Measurements from ENCODE around the gene MORN5. TPM values are rescaled to one million over a fixed set of nuclear protein-coding genes. Genes with fewer than 3 reads are reported as not detected.

Gene MORN5
- total and polyA plus RNA-seq, 4 donors, result 17.9 to 22.9 (median 18.6) TPM

GRCh38 chr9:122183501-122183900, 23.8 kb downstream of the MORN5 start:
- H3K27me3 ChIP-seq (ENCODE audit: control insufficient read depth in 3 of 3, insufficient read depth in 3 of 3, low read length in 2 of 3), result peaks cover 0 to 11% (median 3%) of the 10 kb centered on the region in 3 donors
- no peaks in the 10 kb centered on the region for H3K4me1 ChIP-seq (ENCODE audit: control insufficient read depth in 5 of 5, insufficient read depth in 5 of 5, low read length in 5 of 5)
- H3K9me3 ChIP-seq (ENCODE audit: control insufficient read depth in 4 of 4, insufficient read depth in 3 of 4, low read length in 3 of 4), result no peaks in the 10 kb centered on the region
- H3K27ac ChIP-seq (ENCODE audit: low read depth in 1 of 2, low read length in 1 of 2), result no peak overlapping the region
- no peak for ATAC-seq (ENCODE audit: insufficient read depth, low FRiP score)
- no peak overlapping the region for H3K9ac ChIP-seq (ENCODE audit: insufficient read depth in 1 of 2, low read length in 2 of 2)
- no peaks in the 10 kb centered on the region for H3K36me3 ChIP-seq (ENCODE audit: control insufficient read depth in 4 of 4, insufficient read depth in 4 of 4, low read length in 4 of 4)
- 76% methylated on average over 7 of the region's 7 CpGs for WGBS, 2 donors
- no peak overlapping the region for H3K4me3 ChIP-seq
- no peak for TF ChIP-seq CTCF (IDR thresholded peaks at IDR 0.05; ENCODE audit: control extremely low read depth, extremely low read depth)
- no peak for DNase-seq

GRCh38 chr9:122184551-122184950, 24.8 kb downstream of the MORN5 start:
- WGBS, 2 donors, result 86 to 100% methylated on average over 1 of the region's 1 CpG
- DNase-seq (no peak), ATAC-seq (ENCODE audit: insufficient read depth, low FRiP score) (no peak)
- no peaks in the 10 kb centered on the region for H3K36me3 ChIP-seq (ENCODE audit: control insufficient read depth in 4 of 4, insufficient read depth in 4 of 4, low read length in 4 of 4)
- peaks cover 0 to 11% (median 3%) of the 10 kb centered on the region in 3 donors for H3K27me3 ChIP-seq (ENCODE audit: control insufficient read depth in 3 of 3, insufficient read depth in 3 of 3, low read length in 2 of 3)
- no peak overlapping the region for H3K9ac ChIP-seq (ENCODE audit: insufficient read depth in 1 of 2, low read length in 2 of 2)
- no peaks in the 10 kb centered on the region for H3K9me3 ChIP-seq (ENCODE audit: control insufficient read depth in 4 of 4, insufficient read depth in 3 of 4, low read length in 3 of 4)
- H3K4me3 ChIP-seq, result no peak overlapping the region
- no peaks in the 10 kb centered on the region for H3K4me1 ChIP-seq (ENCODE audit: control insufficient read depth in 5 of 5, insufficient read depth in 5 of 5, low read length in 5 of 5)
- no peak overlapping the region for H3K27ac ChIP-seq (ENCODE audit: low read depth in 1 of 2, low read length in 1 of 2)
- TF ChIP-seq CTCF (IDR thresholded peaks at IDR 0.05; ENCODE audit: control extremely low read depth, extremely low read depth), result no peak

- no peak for ATAC-seq (ENCODE audit: insufficient read depth, low FRiP score)
- peaks cover 0 to 1% (median 0%) of the 10 kb centered on the region in 5 donors for H3K4me1 ChIP-seq (ENCODE audit: control insufficient read depth in 5 of 5, insufficient read depth in 5 of 5, low read length in 5 of 5)
- no peaks in the 10 kb centered on the region for H3K36me3 ChIP-seq (ENCODE audit: control insufficient read depth in 4 of 4, insufficient read depth in 4 of 4, low read length in 4 of 4)
- H3K27ac ChIP-seq (ENCODE audit: low read depth in 1 of 2, low read length in 1 of 2), result no peak overlapping the region
- H3K9me3 ChIP-seq (ENCODE audit: control insufficient read depth in 4 of 4, insufficient read depth in 3 of 4, low read length in 3 of 4), result no peaks in the 10 kb centered on the region
- no peak for TF ChIP-seq CTCF (IDR thresholded peaks at IDR 0.05; ENCODE audit: control extremely low read depth, extremely low read depth)
- no peak overlapping the region for H3K9ac ChIP-seq (ENCODE audit: insufficient read depth in 1 of 2, low read length in 2 of 2)
- H3K27me3 ChIP-seq (ENCODE audit: control insufficient read depth in 3 of 3, insufficient read depth in 3 of 3, low read length in 2 of 3), result peaks cover 0 to 11% (median 3%) of the 10 kb centered on the region in 3 donors
- H3K4me3 ChIP-seq, result no peak overlapping the region
- WGBS, 2 donors, result 87 to 92% methylated on average over 5 of the region's 5 CpGs
- DNase-seq, result no peak
Measured at GRCh38 chr9:122186301-122186700, 26.6 kb downstream of the MORN5 start.
